HepG2 (cell line): ENCODE results near the gene ITGB2.

ENCODE experiments used
- AKAP8 ChIP-seq: sonication (generic); formaldehyde crosslinking; IDR thresholded peaks from 2 replicates; pipeline ENCODE4 v1.5.1; 2020; ENCODE audit warnings: mild to moderate bottlenecking, missing genetic modification reagents
- ATF2 ChIP-seq: sonication (generic); formaldehyde crosslinking; IDR thresholded peaks from 2 replicates; pipeline ENCODE4 v1.4.0; 2020; ENCODE audit warnings: missing genetic modification reagents
- KLF16 ChIP-seq, 2 experiments: sonication (generic) in 1 of 2; formaldehyde crosslinking in 1 of 2; IDR thresholded peaks; 2 replicates each; pipeline versions ENCODE4 v1.6.1 to v1.8.0; 2016 to 2023; ENCODE audit warnings: missing genetic modification reagents in 2 of 2, missing compliant biosample characterization in 1 of 2
- MTA3 ChIP-seq: sonication (generic); formaldehyde crosslinking; IDR thresholded peaks from 2 replicates; pipeline ENCODE4 v1.4.0; 2020; ENCODE audit warnings: missing genetic modification reagents
- NFAT5 ChIP-seq: sonication (generic); formaldehyde crosslinking; IDR thresholded peaks from 2 replicates; pipeline ENCODE4 v1.4.0; 2020; ENCODE audit warnings: missing genetic modification reagents
- POLR2AphosphoS5 ChIP-seq: IDR thresholded peaks from 2 replicates; pipeline ENCODE4 v1.6.1; 2012; ENCODE audit warnings: low read depth, low read length
- THAP8 ChIP-seq: sonication (generic); formaldehyde crosslinking; IDR thresholded peaks from 2 replicates; pipeline ENCODE4 v1.5.1; 2020; ENCODE audit warnings: missing genetic modification reagents, mild to moderate bottlenecking, borderline replicate concordance

GRCh38 chr21:44964381-44964780, 43.7 kb upstream of the ITGB2 start:
- TF ChIP-seq ATF2 (CRISPR knock-in tag) (no peak), AKAP8 (no peak), KLF16 (CRISPR knock-in tag; IDR thresholded peaks at IDR 0.05) (no peak), MTA3 (CRISPR knock-in tag) (no peak), NFAT5 (CRISPR knock-in tag) (no peak), POLR2AphosphoS5 (no peak), THAP8 (CRISPR knock-in tag) (no peak)
